H9 (cell line): ENCODE measurements around the gene CASK. TPM values are rescaled to one million over a fixed set of nuclear protein-coding genes. Genes with fewer than 3 reads are reported as not detected.

Experiments used
- DNase-seq: peaks from one replicate; pipeline ENCODE4 v3.0.0-alpha.2; 2017
- H2AFZ ChIP-seq: one replicate; pipeline ENCODE4 v1.6.1; 2013; ENCODE audit warnings: mild to moderate bottlenecking, low read length, control low read depth, moderate library complexity
- H2AK5ac ChIP-seq: 2 replicates; pipeline ENCODE4 v1.6.1; 2013; ENCODE audit warnings: low read length, control low read depth, mixed read lengths; ENCODE audit not compliant: insufficient read length
- H2BK120ac ChIP-seq: one replicate; pipeline ENCODE4 v1.6.1; 2013; ENCODE audit warnings: low read depth, mild to moderate bottlenecking, low read length, control low read depth, inconsistent platforms; ENCODE audit not compliant: poor library complexity, severe bottlenecking
- H2BK12ac ChIP-seq: 2 replicates; pipeline ENCODE4 v1.6.1; 2013; ENCODE audit warnings: low read length, control low read depth, mixed read lengths, low read depth; ENCODE audit not compliant: insufficient read length
- H2BK15ac ChIP-seq: 2 replicates; pipeline ENCODE4 v1.6.1; 2013; ENCODE audit warnings: low read depth, low read length, control low read depth
- H2BK20ac ChIP-seq: one replicate; pipeline ENCODE4 v1.6.1; 2013; ENCODE audit warnings: low read depth, mild to moderate bottlenecking, low read length, control low read depth, inconsistent platforms; ENCODE audit not compliant: poor library complexity, severe bottlenecking
- H2BK5ac ChIP-seq: 2 replicates; pipeline ENCODE4 v1.6.1; 2013; ENCODE audit warnings: low read length, control low read depth, mixed read lengths; ENCODE audit not compliant: insufficient read length
- H3K14ac ChIP-seq: 2 replicates; pipeline ENCODE4 v1.6.1; 2013; ENCODE audit warnings: low read length, control low read depth; ENCODE audit not compliant: insufficient read depth
- H3K18ac ChIP-seq: 2 replicates; pipeline ENCODE4 v1.6.1; 2013; ENCODE audit warnings: low read depth, mild to moderate bottlenecking, mixed read lengths, low read length, control low read depth; ENCODE audit not compliant: insufficient read length
- H3K23ac ChIP-seq: 2 replicates; pipeline ENCODE4 v1.6.1; 2013; ENCODE audit warnings: low read length, control low read depth, mixed read lengths, low read depth; ENCODE audit not compliant: insufficient read length
- H3K23me2 ChIP-seq: 2 replicates; pipeline ENCODE4 v1.6.1; 2013; ENCODE audit warnings: low read depth, mild to moderate bottlenecking, mixed read lengths, low read length, control low read depth; ENCODE audit not compliant: insufficient read length, poor library complexity, severe bottlenecking
- H3K27ac ChIP-seq: 2 replicates; pipeline ENCODE4 v1.5.1; 2013; ENCODE audit warnings: low read length, control low read depth, mixed read lengths, low read depth; ENCODE audit not compliant: insufficient read length
- H3K27me3 ChIP-seq: 2 replicates; pipeline ENCODE4 v1.6.1; 2013; ENCODE audit warnings: low read length, control low read depth, inconsistent platforms; ENCODE audit not compliant: insufficient read depth
- H3K4ac ChIP-seq: 2 replicates; pipeline ENCODE4 v1.6.1; 2013; ENCODE audit warnings: low read depth, mild to moderate bottlenecking, control low read depth, inconsistent platforms, low read length, moderate library complexity
- H3K4me1 ChIP-seq: 2 replicates; pipeline ENCODE4 v1.6.1; 2013; ENCODE audit warnings: low read length, control low read depth, inconsistent platforms; ENCODE audit not compliant: insufficient read depth
- H3K4me2 ChIP-seq: 2 replicates; pipeline ENCODE4 v1.6.1; 2013; ENCODE audit warnings: low read length, control low read depth, mixed read lengths; ENCODE audit not compliant: insufficient read length, insufficient read depth
- H3K56ac ChIP-seq: 2 replicates; pipeline ENCODE4 v1.6.1; 2013; ENCODE audit warnings: low read depth, mild to moderate bottlenecking, mixed read lengths, low read length, control low read depth; ENCODE audit not compliant: insufficient read length
- H3K79me1 ChIP-seq: 2 replicates; pipeline ENCODE4 v1.6.1; 2013; ENCODE audit warnings: low read depth, mild to moderate bottlenecking, moderate library complexity, low read length, control low read depth, inconsistent platforms; ENCODE audit not compliant: insufficient read depth, poor library complexity, severe bottlenecking
- H3K79me2 ChIP-seq: 2 replicates; pipeline ENCODE4 v1.6.1; 2013; ENCODE audit warnings: low read length, control low read depth, inconsistent platforms; ENCODE audit not compliant: insufficient read depth
- H3K9ac ChIP-seq: 2 replicates; pipeline ENCODE4 v1.6.1; 2013; ENCODE audit warnings: low read length, control low read depth, mixed read lengths; ENCODE audit not compliant: insufficient read length; ENCODE audit errors: extremely low read depth
- H3K9me3 ChIP-seq: one replicate; pipeline ENCODE4 v1.6.1; 2013; ENCODE audit warnings: low read depth, low read length, inconsistent platforms; ENCODE audit not compliant: control insufficient read depth
- H3T11ph ChIP-seq: one replicate; pipeline ENCODE4 v1.6.1; 2013; ENCODE audit warnings: mild to moderate bottlenecking, low read length, control low read depth, inconsistent platforms
- H4K20me1 ChIP-seq: one replicate; pipeline ENCODE4 v1.6.1; 2013; ENCODE audit not compliant: control insufficient read depth, insufficient read length, insufficient read depth
- H4K5ac ChIP-seq: 2 replicates; pipeline ENCODE4 v1.6.1; 2013; ENCODE audit warnings: low read depth, mild to moderate bottlenecking, mixed read lengths, low read length, control low read depth; ENCODE audit not compliant: insufficient read length
- H4K8ac ChIP-seq: replicated peaks from 2 replicates; pipeline ENCODE4 v1.6.1; 2013; ENCODE audit warnings: low read length, control low read depth, mixed read lengths, low read depth; ENCODE audit not compliant: insufficient read length
- H4K91ac ChIP-seq: 2 replicates; pipeline ENCODE4 v1.6.1; 2013; ENCODE audit warnings: low read depth, mild to moderate bottlenecking, moderate library complexity, mixed read lengths, low read length, control low read depth; ENCODE audit not compliant: insufficient read length
- H3K27ac Mint-ChIP-seq, 3 experiments: 2 replicates in 2 of 3; 3 replicates in 1 of 3; pipeline ENCODE4 v1.8.0; 2020 to 2021; ENCODE audit warnings: mixed read lengths in 3 of 3, mild to moderate bottlenecking in 1 of 3, moderate library complexity in 1 of 3
- H3K27me3 Mint-ChIP-seq: 2 replicates; pipeline ENCODE4 v1.8.0; 2021; ENCODE audit warnings: low read depth, mild to moderate bottlenecking, moderate library complexity, mixed read lengths
- H3K36me3 Mint-ChIP-seq, 3 experiments: 2 replicates in 2 of 3; 3 replicates in 1 of 3; pipeline ENCODE4 v1.8.0; 2020 to 2021; ENCODE audit warnings: low read depth in 3 of 3, mixed read lengths in 3 of 3; ENCODE audit not compliant: insufficient read depth in 1 of 3
- H3K4me1 Mint-ChIP-seq, 2 experiments: 2 replicates each; pipeline ENCODE4 v1.8.0; 2020; ENCODE audit warnings: mixed read lengths in 2 of 2
- H3K4me3 Mint-ChIP-seq, 2 experiments: 2 replicates in 1 of 2; 3 replicates in 1 of 2; pipeline ENCODE4 v1.8.0; 2020 to 2021; ENCODE audit warnings: mild to moderate bottlenecking in 2 of 2, mixed read lengths in 2 of 2, moderate library complexity in 1 of 2
- H3K9me3 Mint-ChIP-seq, 2 experiments: 2 replicates in 1 of 2; 3 replicates in 1 of 2; pipeline ENCODE4 v1.8.0; 2020; ENCODE audit warnings: mild to moderate bottlenecking in 2 of 2, mixed read lengths in 2 of 2, moderate library complexity in 1 of 2
- WGBS: extraction: QIAGEN DNeasy Blood & Tissue Kit; methylation state at CpG from one replicate; pipeline ENCODE4 v1.1.7; 2013; ENCODE audit warnings: missing lambda C conversion rate, low lambda C conversion rate, mixed read lengths; ENCODE audit not compliant: insufficient read length; ENCODE audit errors: extremely low coverage; 5-methylcytosine and 5-hydroxymethylcytosine counted together
- total RNA-seq: library from RNA; stranded (reverse); gene quantifications from 2 replicates; pipeline ENCODE4 v1.2.1, GENCODE V29; 2021
- TF ChIP-seq, protein P1 (sequence below): fragments of 200-600 bp; sonication (generic); conservative IDR thresholded peaks from 3 replicates; pipeline ENCODE4 v1.8.0; 2021; ENCODE audit warnings: antibody characterized with exemption, mild to moderate bottlenecking

CASK gene
- total RNA-seq, 1 experiment from 2014 or later, result 44.1 TPM

GRCh38 chrX:41881166-41881565 lies 42.2 kb downstream of the CASK start:
- Mint-ChIP-seq H3K36me3 (no peaks in the 10 kb centered on the region; a peak in 2 of 7 replicates), H3K4me1 (peaks cover 0 to 6% of the 10 kb centered on the region in 2 experiments; a peak in 1 of 4 replicates), H3K9me3 (peaks cover 29 to 33% of the 10 kb centered on the region in 2 experiments), H3K27me3 (no peaks in the 10 kb centered on the region), H3K27ac (peak overlapping the region in 1 of 3 experiments; percentile 77; a peak in 2 of 7 replicates), H3K4me3 (no peak overlapping the region)
- TF ChIP-seq, protein P1, sequence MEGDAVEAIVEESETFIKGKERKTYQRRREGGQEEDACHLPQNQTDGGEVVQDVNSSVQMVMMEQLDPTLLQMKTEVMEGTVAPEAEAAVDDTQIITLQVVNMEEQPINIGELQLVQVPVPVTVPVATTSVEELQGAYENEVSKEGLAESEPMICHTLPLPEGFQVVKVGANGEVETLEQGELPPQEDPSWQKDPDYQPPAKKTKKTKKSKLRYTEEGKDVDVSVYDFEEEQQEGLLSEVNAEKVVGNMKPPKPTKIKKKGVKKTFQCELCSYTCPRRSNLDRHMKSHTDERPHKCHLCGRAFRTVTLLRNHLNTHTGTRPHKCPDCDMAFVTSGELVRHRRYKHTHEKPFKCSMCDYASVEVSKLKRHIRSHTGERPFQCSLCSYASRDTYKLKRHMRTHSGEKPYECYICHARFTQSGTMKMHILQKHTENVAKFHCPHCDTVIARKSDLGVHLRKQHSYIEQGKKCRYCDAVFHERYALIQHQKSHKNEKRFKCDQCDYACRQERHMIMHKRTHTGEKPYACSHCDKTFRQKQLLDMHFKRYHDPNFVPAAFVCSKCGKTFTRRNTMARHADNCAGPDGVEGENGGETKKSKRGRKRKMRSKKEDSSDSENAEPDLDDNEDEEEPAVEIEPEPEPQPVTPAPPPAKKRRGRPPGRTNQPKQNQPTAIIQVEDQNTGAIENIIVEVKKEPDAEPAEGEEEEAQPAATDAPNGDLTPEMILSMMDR, result no peak
- no CpG with 5 or more reads among the region's 1 CpG for WGBS
- Histone ChIP-seq H3K27ac (no peak overlapping the region), H3K27me3 (no peaks in the 10 kb centered on the region), H2BK5ac (no peak overlapping the region), H2BK20ac (no peak overlapping the region), H4K91ac (no peak overlapping the region), H3K79me2 (peaks cover 3% of the 10 kb centered on the region; the same call in 1 of the 2 replicates), H2AK5ac (no peak overlapping the region), H3K23ac (no peak overlapping the region), H4K8ac (no peak overlapping the region), H3K79me1 (no peaks in the 10 kb centered on the region), H3K9me3 (no peaks in the 10 kb centered on the region), H2BK15ac (no peak overlapping the region), H4K20me1 (no peaks in the 10 kb centered on the region), H3K56ac (no peak overlapping the region), H3K4me2 (no peak overlapping the region), H3K14ac (no peak overlapping the region), H3T11ph (no peak overlapping the region), H4K5ac (no peak overlapping the region), H2AFZ (no peak overlapping the region), H2BK12ac (no peak overlapping the region), H3K9ac (no peak overlapping the region), H3K4me1 (no peaks in the 10 kb centered on the region), H3K18ac (no peak overlapping the region), H3K23me2 (no peaks in the 10 kb centered on the region), H2BK120ac (no peak overlapping the region), H3K4ac (no peak overlapping the region)
- DNase-seq, result no peak
